GM23338 (cell line): ENCODE results near the gene ZFX.

Experiments used
- CREB1 ChIP-seq: fragments of 250-450 bp; sonication (Bioruptor Pico); IDR thresholded peaks from 2 replicates; pipeline ENCODE4 v1.5.0; 2020; ENCODE audit warnings: low read depth, mild to moderate bottlenecking, moderate library complexity
- EZH2 ChIP-seq: fragments of 200-600 bp; sonication (generic); IDR thresholded peaks from one replicate; pipeline ENCODE4 v1.8.0; 2017; ENCODE audit warnings: antibody characterized with exemption, mild to moderate bottlenecking, low read depth; ENCODE audit not compliant: unreplicated experiment
- EZH2phosphoT487 ChIP-seq: fragments of 200-600 bp; sonication (generic); IDR thresholded peaks from one replicate; pipeline ENCODE4 v1.8.1; 2018; ENCODE audit warnings: antibody characterized with exemption; ENCODE audit not compliant: unreplicated experiment
- JUNB ChIP-seq: IDR thresholded peaks from one replicate; pipeline ENCODE4 v1.6.1; 2016; ENCODE audit warnings: antibody characterized with exemption; ENCODE audit not compliant: unreplicated experiment
- NANOG ChIP-seq: IDR thresholded peaks from 2 replicates; pipeline ENCODE4 v1.6.1; 2016; ENCODE audit warnings: antibody characterized with exemption, borderline replicate concordance
- POLR2AphosphoS5 ChIP-seq: IDR thresholded peaks from 2 replicates; pipeline ENCODE4 v1.6.1; 2016; ENCODE audit warnings: antibody characterized with exemption, low read depth
- ZNF114 ChIP-seq: fragments of 250-450 bp; sonication (Bioruptor Pico); IDR thresholded peaks from 2 replicates; pipeline ENCODE4 v1.5.0; 2020; ENCODE audit warnings: mild to moderate bottlenecking, moderate library complexity
- TF ChIP-seq, protein P1 (sequence below), 2 experiments: fragments of 200-600 bp in 1 of 2; sonication (generic) in 1 of 2; conservative IDR thresholded peaks; 2 replicates each; pipeline versions ENCODE4 v1.5.1 to v1.6.1; 2016 to 2017; ENCODE audit warnings: antibody characterized with exemption in 2 of 2, low read depth in 2 of 2, mild to moderate bottlenecking in 2 of 2, moderate library complexity in 1 of 2
- TF ChIP-seq, protein P2 (sequence below): IDR thresholded peaks from 2 replicates; pipeline ENCODE4 v1.6.1; 2016; ENCODE audit warnings: antibody characterized with exemption
- TF ChIP-seq, protein P3 (sequence below): IDR thresholded peaks from one replicate; pipeline ENCODE4 v1.6.1; 2018; ENCODE audit warnings: antibody characterized with exemption; ENCODE audit not compliant: unreplicated experiment
- TF ChIP-seq, protein P4 (sequence below): fragments of 250-450 bp; sonication (Bioruptor Pico); IDR thresholded peaks from 2 replicates; pipeline ENCODE4 v1.5.0; 2020; ENCODE audit warnings: mild to moderate bottlenecking, moderate library complexity

DNA sequence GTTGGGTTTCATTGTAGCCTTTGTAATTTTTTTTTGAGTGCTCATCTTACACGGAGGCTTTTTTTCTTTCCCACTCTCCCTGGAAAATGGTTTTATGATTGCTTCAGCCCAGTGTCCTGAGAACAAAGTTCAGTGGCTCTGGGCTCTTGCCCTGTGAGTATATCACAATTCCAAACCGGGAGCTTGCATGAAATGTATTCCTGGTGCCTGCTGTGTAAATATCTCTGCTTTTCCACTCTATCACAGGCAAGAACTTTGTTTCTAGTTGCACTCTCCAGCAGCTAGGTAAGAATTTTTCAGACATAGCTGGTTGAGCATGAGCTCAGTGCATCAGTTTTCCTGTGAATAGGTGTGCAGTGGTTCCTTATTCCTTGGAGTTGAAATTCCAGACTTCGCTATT, 103.5 kb downstream of the ZFX start:
- TF ChIP-seq, protein P1, sequence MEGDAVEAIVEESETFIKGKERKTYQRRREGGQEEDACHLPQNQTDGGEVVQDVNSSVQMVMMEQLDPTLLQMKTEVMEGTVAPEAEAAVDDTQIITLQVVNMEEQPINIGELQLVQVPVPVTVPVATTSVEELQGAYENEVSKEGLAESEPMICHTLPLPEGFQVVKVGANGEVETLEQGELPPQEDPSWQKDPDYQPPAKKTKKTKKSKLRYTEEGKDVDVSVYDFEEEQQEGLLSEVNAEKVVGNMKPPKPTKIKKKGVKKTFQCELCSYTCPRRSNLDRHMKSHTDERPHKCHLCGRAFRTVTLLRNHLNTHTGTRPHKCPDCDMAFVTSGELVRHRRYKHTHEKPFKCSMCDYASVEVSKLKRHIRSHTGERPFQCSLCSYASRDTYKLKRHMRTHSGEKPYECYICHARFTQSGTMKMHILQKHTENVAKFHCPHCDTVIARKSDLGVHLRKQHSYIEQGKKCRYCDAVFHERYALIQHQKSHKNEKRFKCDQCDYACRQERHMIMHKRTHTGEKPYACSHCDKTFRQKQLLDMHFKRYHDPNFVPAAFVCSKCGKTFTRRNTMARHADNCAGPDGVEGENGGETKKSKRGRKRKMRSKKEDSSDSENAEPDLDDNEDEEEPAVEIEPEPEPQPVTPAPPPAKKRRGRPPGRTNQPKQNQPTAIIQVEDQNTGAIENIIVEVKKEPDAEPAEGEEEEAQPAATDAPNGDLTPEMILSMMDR (conservative IDR thresholded peaks at IDR 0.05; ENCODE audit: low read depth in 2 of 2): no peak
- TF ChIP-seq, protein P2, sequence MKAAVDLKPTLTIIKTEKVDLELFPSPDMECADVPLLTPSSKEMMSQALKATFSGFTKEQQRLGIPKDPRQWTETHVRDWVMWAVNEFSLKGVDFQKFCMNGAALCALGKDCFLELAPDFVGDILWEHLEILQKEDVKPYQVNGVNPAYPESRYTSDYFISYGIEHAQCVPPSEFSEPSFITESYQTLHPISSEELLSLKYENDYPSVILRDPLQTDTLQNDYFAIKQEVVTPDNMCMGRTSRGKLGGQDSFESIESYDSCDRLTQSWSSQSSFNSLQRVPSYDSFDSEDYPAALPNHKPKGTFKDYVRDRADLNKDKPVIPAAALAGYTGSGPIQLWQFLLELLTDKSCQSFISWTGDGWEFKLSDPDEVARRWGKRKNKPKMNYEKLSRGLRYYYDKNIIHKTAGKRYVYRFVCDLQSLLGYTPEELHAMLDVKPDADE: no peak
- TF ChIP-seq EZH2 (no peak), NANOG (no peak), EZH2phosphoT487 (no peak), POLR2AphosphoS5 (no peak), CREB1 (CRISPR knock-in tag) (no peak), ZNF114 (CRISPR knock-in tag) (no peak), JUNB (no peak)
- TF ChIP-seq, protein P3, sequence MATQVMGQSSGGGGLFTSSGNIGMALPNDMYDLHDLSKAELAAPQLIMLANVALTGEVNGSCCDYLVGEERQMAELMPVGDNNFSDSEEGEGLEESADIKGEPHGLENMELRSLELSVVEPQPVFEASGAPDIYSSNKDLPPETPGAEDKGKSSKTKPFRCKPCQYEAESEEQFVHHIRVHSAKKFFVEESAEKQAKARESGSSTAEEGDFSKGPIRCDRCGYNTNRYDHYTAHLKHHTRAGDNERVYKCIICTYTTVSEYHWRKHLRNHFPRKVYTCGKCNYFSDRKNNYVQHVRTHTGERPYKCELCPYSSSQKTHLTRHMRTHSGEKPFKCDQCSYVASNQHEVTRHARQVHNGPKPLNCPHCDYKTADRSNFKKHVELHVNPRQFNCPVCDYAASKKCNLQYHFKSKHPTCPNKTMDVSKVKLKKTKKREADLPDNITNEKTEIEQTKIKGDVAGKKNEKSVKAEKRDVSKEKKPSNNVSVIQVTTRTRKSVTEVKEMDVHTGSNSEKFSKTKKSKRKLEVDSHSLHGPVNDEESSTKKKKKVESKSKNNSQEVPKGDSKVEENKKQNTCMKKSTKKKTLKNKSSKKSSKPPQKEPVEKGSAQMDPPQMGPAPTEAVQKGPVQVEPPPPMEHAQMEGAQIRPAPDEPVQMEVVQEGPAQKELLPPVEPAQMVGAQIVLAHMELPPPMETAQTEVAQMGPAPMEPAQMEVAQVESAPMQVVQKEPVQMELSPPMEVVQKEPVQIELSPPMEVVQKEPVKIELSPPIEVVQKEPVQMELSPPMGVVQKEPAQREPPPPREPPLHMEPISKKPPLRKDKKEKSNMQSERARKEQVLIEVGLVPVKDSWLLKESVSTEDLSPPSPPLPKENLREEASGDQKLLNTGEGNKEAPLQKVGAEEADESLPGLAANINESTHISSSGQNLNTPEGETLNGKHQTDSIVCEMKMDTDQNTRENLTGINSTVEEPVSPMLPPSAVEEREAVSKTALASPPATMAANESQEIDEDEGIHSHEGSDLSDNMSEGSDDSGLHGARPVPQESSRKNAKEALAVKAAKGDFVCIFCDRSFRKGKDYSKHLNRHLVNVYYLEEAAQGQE: no peak
- TF ChIP-seq, protein P4, sequence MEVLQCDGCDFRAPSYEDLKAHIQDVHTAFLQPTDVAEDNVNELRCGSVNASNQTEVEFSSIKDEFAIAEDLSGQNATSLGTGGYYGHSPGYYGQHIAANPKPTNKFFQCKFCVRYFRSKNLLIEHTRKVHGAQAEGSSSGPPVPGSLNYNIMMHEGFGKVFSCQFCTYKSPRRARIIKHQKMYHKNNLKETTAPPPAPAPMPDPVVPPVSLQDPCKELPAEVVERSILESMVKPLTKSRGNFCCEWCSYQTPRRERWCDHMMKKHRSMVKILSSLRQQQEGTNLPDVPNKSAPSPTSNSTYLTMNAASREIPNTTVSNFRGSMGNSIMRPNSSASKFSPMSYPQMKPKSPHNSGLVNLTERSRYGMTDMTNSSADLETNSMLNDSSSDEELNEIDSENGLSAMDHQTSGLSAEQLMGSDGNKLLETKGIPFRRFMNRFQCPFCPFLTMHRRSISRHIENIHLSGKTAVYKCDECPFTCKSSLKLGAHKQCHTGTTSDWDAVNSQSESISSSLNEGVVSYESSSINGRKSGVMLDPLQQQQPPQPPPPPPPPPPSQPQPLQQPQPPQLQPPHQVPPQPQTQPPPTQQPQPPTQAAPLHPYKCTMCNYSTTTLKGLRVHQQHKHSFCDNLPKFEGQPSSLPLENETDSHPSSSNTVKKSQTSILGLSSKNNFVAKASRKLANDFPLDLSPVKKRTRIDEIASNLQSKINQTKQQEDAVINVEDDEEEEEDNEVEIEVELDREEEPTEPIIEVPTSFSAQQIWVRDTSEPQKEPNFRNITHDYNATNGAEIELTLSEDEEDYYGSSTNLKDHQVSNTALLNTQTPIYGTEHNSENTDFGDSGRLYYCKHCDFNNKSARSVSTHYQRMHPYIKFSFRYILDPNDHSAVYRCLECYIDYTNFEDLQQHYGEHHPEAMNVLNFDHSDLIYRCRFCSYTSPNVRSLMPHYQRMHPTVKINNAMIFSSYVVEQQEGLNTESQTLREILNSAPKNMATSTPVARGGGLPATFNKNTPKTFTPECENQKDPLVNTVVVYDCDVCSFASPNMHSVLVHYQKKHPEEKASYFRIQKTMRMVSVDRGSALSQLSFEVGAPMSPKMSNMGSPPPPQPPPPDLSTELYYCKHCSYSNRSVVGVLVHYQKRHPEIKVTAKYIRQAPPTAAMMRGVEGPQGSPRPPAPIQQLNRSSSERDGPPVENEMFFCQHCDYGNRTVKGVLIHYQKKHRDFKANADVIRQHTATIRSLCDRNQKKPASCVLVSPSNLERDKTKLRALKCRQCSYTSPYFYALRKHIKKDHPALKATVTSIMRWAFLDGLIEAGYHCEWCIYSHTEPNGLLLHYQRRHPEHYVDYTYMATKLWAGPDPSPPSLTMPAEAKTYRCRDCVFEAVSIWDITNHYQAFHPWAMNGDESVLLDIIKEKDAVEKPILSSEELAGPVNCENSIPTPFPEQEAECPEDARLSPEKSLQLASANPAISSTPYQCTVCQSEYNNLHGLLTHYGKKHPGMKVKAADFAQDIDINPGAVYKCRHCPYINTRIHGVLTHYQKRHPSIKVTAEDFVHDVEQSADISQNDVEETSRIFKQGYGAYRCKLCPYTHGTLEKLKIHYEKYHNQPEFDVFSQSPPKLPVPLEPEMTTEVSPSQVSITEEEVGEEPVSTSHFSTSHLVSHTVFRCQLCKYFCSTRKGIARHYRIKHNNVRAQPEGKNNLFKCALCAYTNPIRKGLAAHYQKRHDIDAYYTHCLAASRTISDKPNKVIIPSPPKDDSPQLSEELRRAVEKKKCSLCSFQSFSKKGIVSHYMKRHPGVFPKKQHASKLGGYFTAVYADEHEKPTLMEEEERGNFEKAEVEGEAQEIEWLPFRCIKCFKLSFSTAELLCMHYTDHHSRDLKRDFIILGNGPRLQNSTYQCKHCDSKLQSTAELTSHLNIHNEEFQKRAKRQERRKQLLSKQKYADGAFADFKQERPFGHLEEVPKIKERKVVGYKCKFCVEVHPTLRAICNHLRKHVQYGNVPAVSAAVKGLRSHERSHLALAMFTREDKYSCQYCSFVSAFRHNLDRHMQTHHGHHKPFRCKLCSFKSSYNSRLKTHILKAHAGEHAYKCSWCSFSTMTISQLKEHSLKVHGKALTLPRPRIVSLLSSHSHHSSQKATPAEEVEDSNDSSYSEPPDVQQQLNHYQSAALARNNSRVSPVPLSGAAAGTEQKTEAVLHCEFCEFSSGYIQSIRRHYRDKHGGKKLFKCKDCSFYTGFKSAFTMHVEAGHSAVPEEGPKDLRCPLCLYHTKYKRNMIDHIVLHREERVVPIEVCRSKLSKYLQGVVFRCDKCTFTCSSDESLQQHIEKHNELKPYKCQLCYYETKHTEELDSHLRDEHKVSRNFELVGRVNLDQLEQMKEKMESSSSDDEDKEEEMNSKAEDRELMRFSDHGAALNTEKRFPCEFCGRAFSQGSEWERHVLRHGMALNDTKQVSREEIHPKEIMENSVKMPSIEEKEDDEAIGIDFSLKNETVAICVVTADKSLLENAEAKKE (CRISPR knock-in tag): no peak
